Gastroesophageal sphincter (tissue), 4 donors: ENCODE data around the gene HS3ST3B1. TPM values are rescaled to one million over a fixed set of nuclear protein-coding genes. Genes with fewer than 3 reads are reported as not detected.

Experiments
- ATAC-seq: fragments of 150-250 bp; one replicate; pipeline ENCODE4 v1.9.1; 2016; ENCODE audit warnings: mild to moderate bottlenecking, moderate library complexity
- H3K27ac ChIP-seq, 4 donors: fragments of 200-600 bp; sonication (generic) in 3 of 4; 1 replicate in 3 of 4; 2 replicates in 1 of 4; pipeline ENCODE4 v1.5.1; 2016 to 2019
- H3K27me3 ChIP-seq: fragments of 200-600 bp; sonication (generic); one replicate; pipeline ENCODE4 v1.5.1; 2019
- H3K36me3 ChIP-seq, 2 donors: fragments of 200-600 bp; sonication (generic); one replicate each; pipeline ENCODE4 v1.5.1; 2019; ENCODE audit warnings: control low read depth in 1 of 2
- H3K4me1 ChIP-seq, 3 donors: fragments of 200-600 bp; sonication (generic); 1 replicate in 2 of 3; 2 replicates in 1 of 3; pipeline ENCODE4 v1.5.1; 2016 to 2019; ENCODE audit warnings: control low read depth in 2 of 3
- H3K4me3 ChIP-seq, 2 donors: fragments of 200-600 bp; sonication (generic); one replicate each; pipeline ENCODE4 v1.5.1; 2019; ENCODE audit warnings: mild to moderate bottlenecking in 1 of 2, moderate library complexity in 1 of 2
- H3K9me3 ChIP-seq, 3 donors: fragments of 200-600 bp; sonication (generic); one replicate each; pipeline ENCODE4 v1.5.1; 2017 to 2019; ENCODE audit warnings: control low read depth in 2 of 3
- CTCF ChIP-seq, 4 experiments: fragments of 200-600 bp in 2 of 4; fragments of 450-650 bp in 2 of 4; sonication (generic) in 1 of 4; IDR thresholded peaks; one replicate each; pipeline ENCODE4 v1.5.1; 2017 to 2019; ENCODE audit warnings: antibody characterized with exemption in 4 of 4, mild to moderate bottlenecking in 2 of 4, moderate library complexity in 2 of 4
- EP300 ChIP-seq: sonication (generic); formaldehyde crosslinking; IDR thresholded peaks from one replicate; pipeline ENCODE4 v1.6.1; 2017; ENCODE audit warnings: antibody characterized with exemption, mild to moderate bottlenecking
- POLR2A ChIP-seq, 2 donors: fragments of 450-650 bp; IDR thresholded peaks; one replicate each; pipeline ENCODE4 v1.6.1; 2017; ENCODE audit warnings: antibody characterized with exemption in 2 of 2, mild to moderate bottlenecking in 2 of 2, moderate library complexity in 1 of 2
- POLR2AphosphoS5 ChIP-seq: sonication (generic); formaldehyde crosslinking; IDR thresholded peaks from one replicate; pipeline ENCODE4 v1.6.1; 2017; ENCODE audit warnings: antibody characterized with exemption
- WGBS, 2 donors: methylation state at CpG; one replicate each; pipeline ENCODE4 v1.1.5; 2018; ENCODE audit warnings: low coverage in 1 of 2; 5-methylcytosine and 5-hydroxymethylcytosine counted together
- total RNA-seq, 4 donors: library from RNA; depleted of rRNA; stranded (reverse); fragments of >200 nt; gene quantifications; one replicate each; pipeline ENCODE4 v1.1.0, GENCODE V29; 2016

The HS3ST3B1 gene
- total RNA-seq, 4 donors from 2014 or later = 2.6 to 4.2 (median 3.1) TPM

- H3K9me3 ChIP-seq = no peaks in the 10 kb centered on the region
- no peaks in the 10 kb centered on the region for H3K4me1 ChIP-seq
- H3K27me3 ChIP-seq = peaks cover 3% of the 10 kb centered on the region
- 51 to 67% methylated on average over 6 to 10 of the region's 12 CpGs for WGBS, 2 donors
- H3K36me3 ChIP-seq = no peaks in the 10 kb centered on the region
- no peak for TF ChIP-seq POLR2A (IDR thresholded peaks at IDR 0.05)
- no peak for TF ChIP-seq EP300
- no peak for TF ChIP-seq POLR2AphosphoS5
- no peak for TF ChIP-seq CTCF (IDR thresholded peaks at IDR 0.05)
- no peak overlapping the region for H3K27ac ChIP-seq
- ATAC-seq = no peak
- H3K4me3 ChIP-seq = no peak overlapping the region
Observed at GRCh38 chr17:14340857-14341754, 40.2 kb downstream of the HS3ST3B1 start.

GRCh38 chr17:14341866-14342265 lies 41.0 kb downstream of the HS3ST3B1 start:
- no peaks in the 10 kb centered on the region for H3K9me3 ChIP-seq
- no peaks in the 10 kb centered on the region for H3K4me1 ChIP-seq
- H3K27ac ChIP-seq = no peak overlapping the region
- TF ChIP-seq POLR2A (IDR thresholded peaks at IDR 0.05) (no peak), POLR2AphosphoS5 (no peak), EP300 (no peak)
- peaks cover 0 to 5% of the 10 kb centered on the region in 2 donors for H3K36me3 ChIP-seq
- no peak for ATAC-seq
- H3K27me3 ChIP-seq = peaks cover 3% of the 10 kb centered on the region
- no peak overlapping the region for H3K4me3 ChIP-seq
- WGBS, 2 donors = 48 to 52% methylated on average over 5 of the region's 5 CpGs

GRCh38 chr17:14346801-14347200 lies 45.9 kb downstream of the HS3ST3B1 start:
- 94% methylated on average over 3 of the region's 6 CpGs; no CpG with 5 or more reads in 1 of the 2 donors for WGBS, 2 donors
- Histone ChIP-seq H3K27me3 (no peaks in the 10 kb centered on the region), H3K36me3 (peaks cover 0 to 7% of the 10 kb centered on the region in 2 donors), H3K9me3 (no peaks in the 10 kb centered on the region), H3K4me1 (no peaks in the 10 kb centered on the region), H3K27ac (no peak overlapping the region), H3K4me3 (no peak overlapping the region)
- TF ChIP-seq EP300 = no peak
- no peak for ATAC-seq

GRCh38 chr17:14351493-14351892 lies 50.6 kb downstream of the HS3ST3B1 start:
- no peak for ATAC-seq
- Histone ChIP-seq H3K4me3 (no peak overlapping the region), H3K36me3 (peaks cover 0 to 5% of the 10 kb centered on the region in 2 donors), H3K4me1 (no peaks in the 10 kb centered on the region), H3K27me3 (peaks cover 23% of the 10 kb centered on the region), H3K9me3 (no peaks in the 10 kb centered on the region), H3K27ac (no peak overlapping the region)
- 73 to 81% methylated on average over 2 to 3 of the region's 3 CpGs for WGBS, 2 donors
- TF ChIP-seq POLR2A (IDR thresholded peaks at IDR 0.05) (no peak), EP300 (no peak), POLR2AphosphoS5 (no peak), CTCF (IDR thresholded peaks at IDR 0.05) (no peak)

GRCh38 chr17:14352136-14352535 lies 51.3 kb downstream of the HS3ST3B1 start:
- TF ChIP-seq EP300 (no peak), POLR2A (IDR thresholded peaks at IDR 0.05) (no peak), CTCF (IDR thresholded peaks at IDR 0.05) (no peak), POLR2AphosphoS5 (no peak)
- H3K4me3 ChIP-seq = no peak overlapping the region
- H3K27ac ChIP-seq = no peak overlapping the region
- no peak for ATAC-seq
- H3K36me3 ChIP-seq = no peaks in the 10 kb centered on the region
- H3K9me3 ChIP-seq = no peaks in the 10 kb centered on the region
- peaks cover 23% of the 10 kb centered on the region for H3K27me3 ChIP-seq
- no peaks in the 10 kb centered on the region for H3K4me1 ChIP-seq
- WGBS, 2 donors = 49% methylated on average over 2 of the region's 2 CpGs; no CpG with 5 or more reads in 1 of the 2 donors
